ENCODE data around the gene DUSP23.

DUSP23 gene

DNA sequence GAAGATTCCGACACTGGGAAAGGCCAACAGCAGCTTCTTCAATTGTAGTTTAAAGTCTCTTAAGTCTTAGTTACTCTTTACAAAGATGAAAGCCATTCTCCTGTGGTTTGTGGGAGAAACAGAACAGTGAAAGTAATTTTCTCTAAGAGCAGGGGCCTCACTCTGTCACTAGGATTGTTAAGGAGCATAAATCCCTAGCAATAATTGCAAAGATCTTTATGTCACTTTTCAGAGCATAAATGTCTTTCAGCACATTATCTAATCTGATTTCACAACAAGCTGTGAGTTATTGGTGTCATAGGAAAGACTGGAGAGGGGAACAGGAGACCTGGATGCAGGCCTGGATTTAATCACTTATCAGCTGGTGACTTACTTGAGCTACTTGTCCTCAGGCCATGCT lies 32.4 kb upstream of the DUSP23 start:
- Histone ChIP-seq H3K36me3 (ENCODE audit: insufficient read depth) (no peaks in the 10 kb centered on the region), H3K27me3 (ENCODE audit: insufficient read depth, low read depth) (no peaks in the 10 kb centered on the region)
- TF ChIP-seq, protein P1, sequence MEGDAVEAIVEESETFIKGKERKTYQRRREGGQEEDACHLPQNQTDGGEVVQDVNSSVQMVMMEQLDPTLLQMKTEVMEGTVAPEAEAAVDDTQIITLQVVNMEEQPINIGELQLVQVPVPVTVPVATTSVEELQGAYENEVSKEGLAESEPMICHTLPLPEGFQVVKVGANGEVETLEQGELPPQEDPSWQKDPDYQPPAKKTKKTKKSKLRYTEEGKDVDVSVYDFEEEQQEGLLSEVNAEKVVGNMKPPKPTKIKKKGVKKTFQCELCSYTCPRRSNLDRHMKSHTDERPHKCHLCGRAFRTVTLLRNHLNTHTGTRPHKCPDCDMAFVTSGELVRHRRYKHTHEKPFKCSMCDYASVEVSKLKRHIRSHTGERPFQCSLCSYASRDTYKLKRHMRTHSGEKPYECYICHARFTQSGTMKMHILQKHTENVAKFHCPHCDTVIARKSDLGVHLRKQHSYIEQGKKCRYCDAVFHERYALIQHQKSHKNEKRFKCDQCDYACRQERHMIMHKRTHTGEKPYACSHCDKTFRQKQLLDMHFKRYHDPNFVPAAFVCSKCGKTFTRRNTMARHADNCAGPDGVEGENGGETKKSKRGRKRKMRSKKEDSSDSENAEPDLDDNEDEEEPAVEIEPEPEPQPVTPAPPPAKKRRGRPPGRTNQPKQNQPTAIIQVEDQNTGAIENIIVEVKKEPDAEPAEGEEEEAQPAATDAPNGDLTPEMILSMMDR (conservative IDR thresholded peaks at IDR 0.05; ENCODE audit: low read depth, low read length), result no peak

GRCh38 chr1:159749630-159750029 lies 31.1 kb upstream of the DUSP23 start:
- Histone ChIP-seq H3K4me1 (ENCODE audit: low read depth, poor library complexity, severe bottlenecking) (no peaks in the 10 kb centered on the region), H3K9ac (no peak overlapping the region)
- TF ChIP-seq, protein P1 (conservative IDR thresholded peaks at IDR 0.05; ENCODE audit: low read depth, low read length), result no peak

More for the DNA sequence above, 32.4 kb upstream of the DUSP23 start:
- Histone ChIP-seq H3K9ac (no peak overlapping the region), H3K4me1 (ENCODE audit: low read depth, poor library complexity, severe bottlenecking) (no peaks in the 10 kb centered on the region), H2AFZ (ENCODE audit: low read depth) (no peak overlapping the region), H3K27ac (no peak overlapping the region), H3K4me3 (IDR thresholded peaks at IDR 0.05; ENCODE audit: insufficient read depth, low read depth, low read length) (no peak overlapping the region), H3K79me2 (ENCODE audit: insufficient read depth, low read depth) (no peaks in the 10 kb centered on the region), H3K4me2 (no peak overlapping the region), H4K20me1 (ENCODE audit: insufficient read depth) (no peaks in the 10 kb centered on the region)

DNA sequence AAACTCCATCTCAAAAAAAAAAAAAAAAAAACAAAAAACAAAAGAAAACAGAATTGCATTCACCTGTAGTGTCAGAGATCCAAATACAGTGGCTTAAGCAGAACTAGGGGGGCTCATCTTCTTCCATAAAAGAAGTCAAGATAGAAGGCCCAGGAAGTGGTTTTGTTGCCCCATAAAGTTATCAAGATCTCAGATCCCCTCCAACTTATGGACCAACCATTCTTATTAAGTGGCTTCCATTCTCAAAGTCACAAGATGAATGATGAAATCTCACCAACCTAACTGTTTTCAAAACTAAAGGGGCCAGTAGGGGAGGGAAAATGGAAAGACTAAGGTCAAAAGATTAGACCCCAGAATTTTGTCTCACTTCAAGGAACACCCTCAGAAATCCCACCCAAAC lies 30.1 kb upstream of the DUSP23 start:
- Histone ChIP-seq H3K4me3 (IDR thresholded peaks at IDR 0.05; ENCODE audit: insufficient read depth, low read depth, low read length) (no peak overlapping the region), H3K27ac (no peak overlapping the region), H2AFZ (ENCODE audit: low read depth) (no peak overlapping the region), H3K9ac (no peak overlapping the region), H3K4me1 (ENCODE audit: low read depth, poor library complexity, severe bottlenecking) (no peaks in the 10 kb centered on the region), H3K4me2 (no peak overlapping the region), H3K36me3 (ENCODE audit: insufficient read depth) (no peaks in the 10 kb centered on the region), H4K20me1 (ENCODE audit: insufficient read depth) (no peaks in the 10 kb centered on the region), H3K79me2 (ENCODE audit: insufficient read depth, low read depth) (no peaks in the 10 kb centered on the region), H3K27me3 (ENCODE audit: insufficient read depth, low read depth) (no peaks in the 10 kb centered on the region)
- TF ChIP-seq, protein P1 (conservative IDR thresholded peaks at IDR 0.05; ENCODE audit: low read depth, low read length), result no peak

More at GRCh38 chr1:159749630-159750029, 31.1 kb upstream of the DUSP23 start:
- no peaks in the 10 kb centered on the region for H3K36me3 ChIP-seq (ENCODE audit: insufficient read depth)
- H3K79me2 ChIP-seq (ENCODE audit: insufficient read depth, low read depth), result no peaks in the 10 kb centered on the region
- no peak overlapping the region for H2AFZ ChIP-seq (ENCODE audit: low read depth)
- no peak overlapping the region for H3K4me3 ChIP-seq (IDR thresholded peaks at IDR 0.05; ENCODE audit: insufficient read depth, low read depth, low read length)
- no peaks in the 10 kb centered on the region for H3K27me3 ChIP-seq (ENCODE audit: insufficient read depth, low read depth)
- no peaks in the 10 kb centered on the region for H4K20me1 ChIP-seq (ENCODE audit: insufficient read depth)
- no peak overlapping the region for H3K4me2 ChIP-seq
- H3K27ac ChIP-seq, result no peak overlapping the region

DNA sequence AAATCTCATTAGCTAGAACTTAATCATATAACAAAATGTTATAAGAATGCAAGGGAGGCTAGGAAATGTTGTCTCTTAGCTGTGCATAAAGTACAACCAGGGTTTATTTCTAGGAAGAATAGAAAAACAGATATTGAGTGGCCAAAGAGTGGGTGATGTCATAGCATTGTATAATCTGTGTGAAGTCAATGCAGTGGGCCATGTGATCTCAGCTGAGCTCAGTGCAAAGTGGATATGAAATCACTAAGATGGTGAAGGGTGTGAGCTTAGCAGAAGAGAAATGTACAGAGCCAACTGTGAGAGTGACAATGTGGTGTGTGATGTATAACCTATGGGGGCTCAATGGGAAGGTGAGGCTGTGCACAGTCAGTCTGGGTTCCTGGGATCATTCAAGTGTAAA lies 29.7 kb upstream of the DUSP23 start:
- TF ChIP-seq, protein P1 (conservative IDR thresholded peaks at IDR 0.05; ENCODE audit: low read depth, low read length), result no peak
- Histone ChIP-seq H2AFZ (ENCODE audit: low read depth) (no peak overlapping the region), H3K27me3 (ENCODE audit: insufficient read depth, low read depth) (no peaks in the 10 kb centered on the region), H3K79me2 (ENCODE audit: insufficient read depth, low read depth) (no peaks in the 10 kb centered on the region), H3K4me1 (ENCODE audit: low read depth, poor library complexity, severe bottlenecking) (no peaks in the 10 kb centered on the region), H3K9ac (no peak overlapping the region), H4K20me1 (ENCODE audit: insufficient read depth) (no peaks in the 10 kb centered on the region), H3K27ac (no peak overlapping the region), H3K4me2 (no peak overlapping the region), H3K36me3 (ENCODE audit: insufficient read depth) (no peaks in the 10 kb centered on the region), H3K4me3 (IDR thresholded peaks at IDR 0.05; ENCODE audit: insufficient read depth, low read depth, low read length) (no peak overlapping the region)

All from KMS-11 (cell line).